WTC11 (cell line): ENCODE measurements around the gene CELF6. TPM values are rescaled to one million over a fixed set of nuclear protein-coding genes. Genes with fewer than 3 reads are reported as not detected.

Source experiments
- ATAC-seq: fragments of 200-7000 bp; cut with Tn5 transposase; 2 replicates; pipeline ENCODE4 v1.10.0; 2021; ENCODE audit warnings: mild to moderate bottlenecking, moderate library complexity
- CTCF ChIA-PET: fragments of 300-600 bp; sonication (Branson Sonifier 250); formaldehyde crosslinking; loops from one replicate; lab custom pipeline; 2021; ENCODE audit warnings: antibody characterized with exemption; lab: Charles Lee
- POLR2A ChIA-PET: fragments of 350-600 bp; sonication (Branson Sonifier 250); formaldehyde crosslinking; loops from one replicate; lab custom pipeline; 2021; ENCODE audit warnings: antibody characterized with exemption; lab: Charles Lee
- DNase-seq: peaks from one replicate; pipeline ENCODE4 v3.0.0; 2021; ENCODE audit warnings: low spot score
- H3K27ac Mint-ChIP-seq: 2 replicates; pipeline ENCODE4 v1.8.0; 2021; ENCODE audit warnings: mixed read lengths
- H3K27me3 Mint-ChIP-seq: 2 replicates; pipeline ENCODE4 v1.8.0; 2021; ENCODE audit warnings: low read depth, mild to moderate bottlenecking, moderate library complexity, mixed read lengths
- H3K36me3 Mint-ChIP-seq: 2 replicates; pipeline ENCODE4 v1.8.0; 2021; ENCODE audit warnings: mixed read lengths
- H3K4me1 Mint-ChIP-seq: 2 replicates; pipeline ENCODE4 v1.8.0; 2022; ENCODE audit warnings: mixed read lengths
- H3K4me3 Mint-ChIP-seq: 2 replicates; pipeline ENCODE4 v1.8.0; 2021; ENCODE audit warnings: mild to moderate bottlenecking, moderate library complexity, mixed read lengths
- H3K9me3 Mint-ChIP-seq: 2 replicates; pipeline ENCODE4 v1.8.0; 2021; ENCODE audit warnings: mixed read lengths
- ATF1 ChIP-seq: sonication (generic); formaldehyde crosslinking; IDR thresholded peaks from 2 replicates; pipeline ENCODE4 v1.8.1; 2023; ENCODE audit warnings: mild to moderate bottlenecking, moderate library complexity, missing genetic modification reagents
- CBFB ChIP-seq: sonication (generic); formaldehyde crosslinking; IDR thresholded peaks from 2 replicates; pipeline ENCODE4 v1.8.1; 2022; ENCODE audit warnings: mild to moderate bottlenecking, low read depth, missing genetic modification reagents
- CREB1 ChIP-seq: sonication (generic); formaldehyde crosslinking; IDR thresholded peaks from 2 replicates; pipeline ENCODE4 v1.8.0; 2023; ENCODE audit warnings: mild to moderate bottlenecking, missing genetic modification reagents
- FOXJ3 ChIP-seq: sonication (generic); formaldehyde crosslinking; IDR thresholded peaks from 2 replicates; pipeline ENCODE4 v1.9.0; 2021; ENCODE audit warnings: missing genetic modification reagents, mild to moderate bottlenecking, borderline replicate concordance
- FOXK1 ChIP-seq: sonication (generic); formaldehyde crosslinking; IDR thresholded peaks from 2 replicates; pipeline ENCODE4 v1.8.0; 2022; ENCODE audit warnings: mild to moderate bottlenecking, moderate library complexity, missing genetic modification reagents
- JUN ChIP-seq: sonication (generic); formaldehyde crosslinking; IDR thresholded peaks from 2 replicates; pipeline ENCODE4 v1.8.0; 2023; ENCODE audit warnings: mild to moderate bottlenecking, missing genetic modification reagents
- NR1H2 ChIP-seq: sonication (generic); formaldehyde crosslinking; IDR thresholded peaks from 2 replicates; pipeline ENCODE4 v1.9.0; 2021; ENCODE audit warnings: mild to moderate bottlenecking, moderate library complexity, missing genetic modification reagents
- NR2C2 ChIP-seq: sonication (generic); formaldehyde crosslinking; IDR thresholded peaks from 2 replicates; pipeline ENCODE4 v1.8.0; 2022; ENCODE audit warnings: mild to moderate bottlenecking, missing genetic modification reagents
- TEAD1 ChIP-seq: sonication (generic); formaldehyde crosslinking; IDR thresholded peaks from 2 replicates; pipeline ENCODE4 v1.8.0; 2022; ENCODE audit warnings: mild to moderate bottlenecking, missing genetic modification reagents
- ZNF138 ChIP-seq: sonication (generic); formaldehyde crosslinking; conservative IDR thresholded peaks from 2 replicates; pipeline ENCODE4 v1.8.1; 2022; ENCODE audit warnings: mild to moderate bottlenecking, moderate library complexity, missing genetic modification reagents
- total RNA-seq: library from RNA; stranded (reverse); gene quantifications from 3 replicates; pipeline ENCODE4 v1.2.3, GENCODE V29; 2021
- TF ChIP-seq, protein P1 (sequence below): fragments of 250-450 bp; sonication (Bioruptor Pico); conservative IDR thresholded peaks from 2 replicates; pipeline ENCODE4 v1.9.0; 2021; ENCODE audit warnings: mild to moderate bottlenecking
- TF ChIP-seq, protein P2 (sequence below): sonication (generic); formaldehyde crosslinking; IDR thresholded peaks from 2 replicates; pipeline ENCODE4 v1.8.0; 2022; ENCODE audit warnings: missing genetic modification reagents
- TF ChIP-seq, protein P3 (sequence below): sonication (generic); formaldehyde crosslinking; IDR thresholded peaks from 2 replicates; pipeline ENCODE4 v1.8.1; 2022; ENCODE audit warnings: mild to moderate bottlenecking, moderate library complexity, missing genetic modification reagents
- TF ChIP-seq, protein P4 (sequence below): sonication (generic); formaldehyde crosslinking; IDR thresholded peaks from 2 replicates; pipeline ENCODE4 v1.8.1; 2023; ENCODE audit warnings: mild to moderate bottlenecking, moderate library complexity, missing genetic modification reagents
- TF ChIP-seq, protein P5 (sequence below): sonication (generic); formaldehyde crosslinking; IDR thresholded peaks from 2 replicates; pipeline ENCODE4 v1.8.1; 2022; ENCODE audit warnings: low read depth, mild to moderate bottlenecking, moderate library complexity, missing genetic modification reagents, borderline replicate concordance
- TF ChIP-seq, protein P6 (sequence below): sonication (generic); formaldehyde crosslinking; IDR thresholded peaks from 2 replicates; pipeline ENCODE4 v1.8.0; 2023; ENCODE audit warnings: mild to moderate bottlenecking, missing genetic modification reagents
- TF ChIP-seq, protein P7 (sequence below): sonication (generic); formaldehyde crosslinking; IDR thresholded peaks from 2 replicates; pipeline ENCODE4 v1.8.0; 2023; ENCODE audit warnings: missing genetic modification reagents, mild to moderate bottlenecking, borderline replicate concordance

The CELF6 gene
- total RNA-seq, 1 experiment from 2014 or later = not detected

DNA sequence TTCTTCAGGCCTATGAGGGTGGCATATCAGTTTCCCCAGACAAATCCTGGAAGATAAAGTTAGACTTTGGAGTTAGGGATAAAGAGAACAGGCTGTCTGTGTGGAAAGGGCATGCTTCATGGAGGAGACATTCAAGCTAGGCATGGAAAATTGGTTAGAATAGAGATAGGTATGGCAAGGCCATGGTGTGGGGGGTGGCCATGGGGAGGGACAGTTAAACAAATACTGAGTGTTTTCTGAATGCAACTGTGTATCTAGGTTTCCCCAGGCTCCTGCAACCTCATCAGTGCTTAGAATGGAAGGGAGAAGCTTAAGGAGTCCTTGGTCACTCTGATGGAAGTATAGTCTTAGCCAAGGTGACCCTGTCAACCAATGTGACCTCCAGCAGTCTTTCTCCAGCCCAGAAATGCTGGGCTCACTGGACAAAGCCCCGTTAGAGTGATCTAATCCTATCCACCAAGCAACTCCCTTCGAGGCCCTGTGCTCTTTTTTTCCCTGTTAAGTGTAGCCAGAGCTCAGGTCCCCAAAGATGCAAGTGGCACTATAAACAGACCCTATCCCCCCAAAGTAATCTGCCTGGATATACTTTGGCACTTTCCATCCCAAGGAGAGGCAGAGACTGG is 83.5 kb downstream of the CELF6 start:
- Mint-ChIP-seq H3K27ac (no peak overlapping the region), H3K4me1 (peaks cover 30% of the 10 kb centered on the region), H3K36me3 (peaks cover 18% of the 10 kb centered on the region)
- no peak for DNase-seq
- TF ChIP-seq NR1H2 (CRISPR knock-in tag) (no peak), JUN (CRISPR knock-in tag) (no peak)
- TF ChIP-seq, protein P1, sequence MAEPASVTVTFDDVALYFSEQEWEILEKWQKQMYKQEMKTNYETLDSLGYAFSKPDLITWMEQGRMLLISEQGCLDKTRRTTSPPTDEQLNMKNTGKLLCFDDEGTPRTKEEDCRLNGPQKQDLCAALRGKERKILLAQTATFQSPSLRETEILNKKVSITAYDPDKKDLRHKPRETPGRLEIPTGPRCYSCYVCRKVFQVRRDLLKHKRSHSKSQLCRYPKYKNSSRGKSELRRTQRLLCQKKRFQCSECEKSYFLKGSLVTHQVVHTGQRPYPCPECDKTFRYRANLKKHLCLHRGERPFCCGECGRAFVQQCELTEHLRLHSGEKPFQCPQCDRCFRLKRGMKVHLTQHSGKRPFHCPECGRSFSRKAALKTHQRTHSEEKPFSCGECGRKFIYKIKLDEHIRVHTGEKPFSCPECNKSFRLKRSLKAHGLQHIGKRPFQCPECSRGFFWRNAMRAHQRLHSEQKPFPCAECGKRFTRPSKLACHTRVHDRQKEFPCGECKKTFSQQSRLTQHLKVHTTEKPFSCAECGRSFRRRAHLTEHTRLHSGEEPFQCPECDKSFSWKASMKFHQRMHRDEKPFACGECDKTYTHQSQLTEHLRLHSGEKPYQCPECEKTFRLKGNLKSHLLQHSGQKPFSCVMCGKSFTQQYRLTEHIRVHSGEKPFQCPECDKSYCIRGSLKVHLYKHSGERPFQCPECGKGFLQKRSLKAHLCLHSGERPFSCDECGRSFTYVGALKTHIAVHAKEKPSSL (CRISPR knock-in tag) = no peak
- TF ChIP-seq, protein P2, sequence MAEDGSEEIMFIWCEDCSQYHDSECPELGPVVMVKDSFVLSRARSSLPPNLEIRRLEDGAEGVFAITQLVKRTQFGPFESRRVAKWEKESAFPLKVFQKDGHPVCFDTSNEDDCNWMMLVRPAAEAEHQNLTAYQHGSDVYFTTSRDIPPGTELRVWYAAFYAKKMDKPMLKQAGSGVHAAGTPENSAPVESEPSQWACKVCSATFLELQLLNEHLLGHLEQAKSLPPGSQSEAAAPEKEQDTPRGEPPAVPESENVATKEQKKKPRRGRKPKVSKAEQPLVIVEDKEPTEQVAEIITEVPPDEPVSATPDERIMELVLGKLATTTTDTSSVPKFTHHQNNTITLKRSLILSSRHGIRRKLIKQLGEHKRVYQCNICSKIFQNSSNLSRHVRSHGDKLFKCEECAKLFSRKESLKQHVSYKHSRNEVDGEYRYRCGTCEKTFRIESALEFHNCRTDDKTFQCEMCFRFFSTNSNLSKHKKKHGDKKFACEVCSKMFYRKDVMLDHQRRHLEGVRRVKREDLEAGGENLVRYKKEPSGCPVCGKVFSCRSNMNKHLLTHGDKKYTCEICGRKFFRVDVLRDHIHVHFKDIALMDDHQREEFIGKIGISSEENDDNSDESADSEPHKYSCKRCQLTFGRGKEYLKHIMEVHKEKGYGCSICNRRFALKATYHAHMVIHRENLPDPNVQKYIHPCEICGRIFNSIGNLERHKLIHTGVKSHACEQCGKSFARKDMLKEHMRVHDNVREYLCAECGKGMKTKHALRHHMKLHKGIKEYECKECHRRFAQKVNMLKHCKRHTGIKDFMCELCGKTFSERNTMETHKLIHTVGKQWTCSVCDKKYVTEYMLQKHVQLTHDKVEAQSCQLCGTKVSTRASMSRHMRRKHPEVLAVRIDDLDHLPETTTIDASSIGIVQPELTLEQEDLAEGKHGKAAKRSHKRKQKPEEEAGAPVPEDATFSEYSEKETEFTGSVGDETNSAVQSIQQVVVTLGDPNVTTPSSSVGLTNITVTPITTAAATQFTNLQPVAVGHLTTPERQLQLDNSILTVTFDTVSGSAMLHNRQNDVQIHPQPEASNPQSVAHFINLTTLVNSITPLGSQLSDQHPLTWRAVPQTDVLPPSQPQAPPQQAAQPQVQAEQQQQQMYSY = no peak
- TF ChIP-seq, protein P3, sequence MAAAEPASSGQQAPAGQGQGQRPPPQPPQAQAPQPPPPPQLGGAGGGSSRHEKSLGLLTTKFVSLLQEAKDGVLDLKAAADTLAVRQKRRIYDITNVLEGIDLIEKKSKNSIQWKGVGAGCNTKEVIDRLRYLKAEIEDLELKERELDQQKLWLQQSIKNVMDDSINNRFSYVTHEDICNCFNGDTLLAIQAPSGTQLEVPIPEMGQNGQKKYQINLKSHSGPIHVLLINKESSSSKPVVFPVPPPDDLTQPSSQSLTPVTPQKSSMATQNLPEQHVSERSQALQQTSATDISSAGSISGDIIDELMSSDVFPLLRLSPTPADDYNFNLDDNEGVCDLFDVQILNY = no peak
- TF ChIP-seq, all 79 proteins: peak for 0
- no peak for ATAC-seq
- POLR2A ChIA-PET = interaction anchor here (1.1 kb wide), 1 partner anchor 9 kb away, joined by 3 read pairs; no protein-coding TSS in a partner anchor
- H3K9me3 Mint-ChIP-seq = no peaks in the 10 kb centered on the region
- no peak overlapping the region for H3K4me3 Mint-ChIP-seq
- CTCF ChIA-PET = interaction anchor here (3.5 kb wide), 1 partner anchor 10 kb away, joined by 15 read pairs; no protein-coding TSS in a partner anchor
- H3K27me3 Mint-ChIP-seq = peaks cover 96% of the 10 kb centered on the region

DNA sequence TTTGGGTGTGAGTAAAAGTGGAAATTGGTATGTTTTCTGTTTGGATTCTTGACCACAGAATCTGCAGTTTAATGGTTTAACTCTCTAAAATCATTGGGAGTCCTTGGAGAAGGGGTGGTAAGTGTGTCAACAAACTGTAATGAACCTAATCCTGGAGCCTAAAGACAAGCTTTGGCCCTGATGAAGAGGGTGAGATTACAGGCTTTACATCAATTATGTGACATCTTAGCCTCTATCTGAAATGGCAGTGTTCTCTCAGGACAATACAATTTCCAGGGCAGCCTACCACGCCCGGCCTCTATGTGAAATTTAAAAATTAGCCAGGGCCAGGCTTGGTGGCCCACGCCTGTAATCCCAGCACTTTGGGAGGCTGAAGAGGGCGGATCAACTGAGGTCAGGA is 84.7 kb downstream of the CELF6 start:
- H3K36me3 Mint-ChIP-seq = peaks cover 9% of the 10 kb centered on the region
- H3K4me1 Mint-ChIP-seq = peaks cover 30% of the 10 kb centered on the region
- no peak overlapping the region for H3K4me3 Mint-ChIP-seq
- no peak overlapping the region for H3K27ac Mint-ChIP-seq
- ChIA-PET POLR2A (no interaction called here), CTCF (interaction anchor here (3.5 kb wide), 1 partner anchor 9 kb away, joined by 15 read pairs; no protein-coding TSS in a partner anchor)
- DNase-seq (no peak), ATAC-seq (no peak)
- H3K27me3 Mint-ChIP-seq = peaks cover 84% of the 10 kb centered on the region
- H3K9me3 Mint-ChIP-seq = no peaks in the 10 kb centered on the region
- TF ChIP-seq, protein P4, sequence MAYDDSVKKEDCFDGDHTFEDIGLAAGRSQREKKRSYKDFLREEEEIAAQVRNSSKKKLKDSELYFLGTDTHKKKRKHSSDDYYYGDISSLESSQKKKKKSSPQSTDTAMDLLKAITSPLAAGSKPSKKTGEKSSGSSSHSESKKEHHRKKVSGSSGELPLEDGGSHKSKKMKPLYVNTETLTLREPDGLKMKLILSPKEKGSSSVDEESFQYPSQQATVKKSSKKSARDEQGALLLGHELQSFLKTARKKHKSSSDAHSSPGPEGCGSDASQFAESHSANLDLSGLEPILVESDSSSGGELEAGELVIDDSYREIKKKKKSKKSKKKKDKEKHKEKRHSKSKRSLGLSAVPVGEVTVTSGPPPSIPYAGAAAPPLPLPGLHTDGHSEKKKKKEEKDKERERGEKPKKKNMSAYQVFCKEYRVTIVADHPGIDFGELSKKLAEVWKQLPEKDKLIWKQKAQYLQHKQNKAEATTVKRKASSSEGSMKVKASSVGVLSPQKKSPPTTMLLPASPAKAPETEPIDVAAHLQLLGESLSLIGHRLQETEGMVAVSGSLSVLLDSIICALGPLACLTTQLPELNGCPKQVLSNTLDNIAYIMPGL (CRISPR knock-in tag) = no peak
- TF ChIP-seq, protein P5, sequence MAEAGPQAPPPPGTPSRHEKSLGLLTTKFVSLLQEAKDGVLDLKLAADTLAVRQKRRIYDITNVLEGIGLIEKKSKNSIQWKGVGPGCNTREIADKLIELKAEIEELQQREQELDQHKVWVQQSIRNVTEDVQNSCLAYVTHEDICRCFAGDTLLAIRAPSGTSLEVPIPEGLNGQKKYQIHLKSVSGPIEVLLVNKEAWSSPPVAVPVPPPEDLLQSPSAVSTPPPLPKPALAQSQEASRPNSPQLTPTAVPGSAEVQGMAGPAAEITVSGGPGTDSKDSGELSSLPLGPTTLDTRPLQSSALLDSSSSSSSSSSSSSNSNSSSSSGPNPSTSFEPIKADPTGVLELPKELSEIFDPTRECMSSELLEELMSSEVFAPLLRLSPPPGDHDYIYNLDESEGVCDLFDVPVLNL (CRISPR knock-in tag) = no peak
- TF ChIP-seq, protein P6, sequence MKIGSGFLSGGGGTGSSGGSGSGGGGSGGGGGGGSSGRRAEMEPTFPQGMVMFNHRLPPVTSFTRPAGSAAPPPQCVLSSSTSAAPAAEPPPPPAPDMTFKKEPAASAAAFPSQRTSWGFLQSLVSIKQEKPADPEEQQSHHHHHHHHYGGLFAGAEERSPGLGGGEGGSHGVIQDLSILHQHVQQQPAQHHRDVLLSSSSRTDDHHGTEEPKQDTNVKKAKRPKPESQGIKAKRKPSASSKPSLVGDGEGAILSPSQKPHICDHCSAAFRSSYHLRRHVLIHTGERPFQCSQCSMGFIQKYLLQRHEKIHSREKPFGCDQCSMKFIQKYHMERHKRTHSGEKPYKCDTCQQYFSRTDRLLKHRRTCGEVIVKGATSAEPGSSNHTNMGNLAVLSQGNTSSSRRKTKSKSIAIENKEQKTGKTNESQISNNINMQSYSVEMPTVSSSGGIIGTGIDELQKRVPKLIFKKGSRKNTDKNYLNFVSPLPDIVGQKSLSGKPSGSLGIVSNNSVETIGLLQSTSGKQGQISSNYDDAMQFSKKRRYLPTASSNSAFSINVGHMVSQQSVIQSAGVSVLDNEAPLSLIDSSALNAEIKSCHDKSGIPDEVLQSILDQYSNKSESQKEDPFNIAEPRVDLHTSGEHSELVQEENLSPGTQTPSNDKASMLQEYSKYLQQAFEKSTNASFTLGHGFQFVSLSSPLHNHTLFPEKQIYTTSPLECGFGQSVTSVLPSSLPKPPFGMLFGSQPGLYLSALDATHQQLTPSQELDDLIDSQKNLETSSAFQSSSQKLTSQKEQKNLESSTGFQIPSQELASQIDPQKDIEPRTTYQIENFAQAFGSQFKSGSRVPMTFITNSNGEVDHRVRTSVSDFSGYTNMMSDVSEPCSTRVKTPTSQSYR (CRISPR knock-in tag) = no peak
- TF ChIP-seq TEAD1 (CRISPR knock-in tag) (no peak), FOXJ3 (no peak), ZNF138 (CRISPR knock-in tag) (no peak), ATF1 (CRISPR knock-in tag) (no peak), CBFB (CRISPR knock-in tag) (no peak), NR2C2 (CRISPR knock-in tag) (no peak), FOXK1 (no peak), CREB1 (CRISPR knock-in tag) (no peak)
- TF ChIP-seq, protein P7, sequence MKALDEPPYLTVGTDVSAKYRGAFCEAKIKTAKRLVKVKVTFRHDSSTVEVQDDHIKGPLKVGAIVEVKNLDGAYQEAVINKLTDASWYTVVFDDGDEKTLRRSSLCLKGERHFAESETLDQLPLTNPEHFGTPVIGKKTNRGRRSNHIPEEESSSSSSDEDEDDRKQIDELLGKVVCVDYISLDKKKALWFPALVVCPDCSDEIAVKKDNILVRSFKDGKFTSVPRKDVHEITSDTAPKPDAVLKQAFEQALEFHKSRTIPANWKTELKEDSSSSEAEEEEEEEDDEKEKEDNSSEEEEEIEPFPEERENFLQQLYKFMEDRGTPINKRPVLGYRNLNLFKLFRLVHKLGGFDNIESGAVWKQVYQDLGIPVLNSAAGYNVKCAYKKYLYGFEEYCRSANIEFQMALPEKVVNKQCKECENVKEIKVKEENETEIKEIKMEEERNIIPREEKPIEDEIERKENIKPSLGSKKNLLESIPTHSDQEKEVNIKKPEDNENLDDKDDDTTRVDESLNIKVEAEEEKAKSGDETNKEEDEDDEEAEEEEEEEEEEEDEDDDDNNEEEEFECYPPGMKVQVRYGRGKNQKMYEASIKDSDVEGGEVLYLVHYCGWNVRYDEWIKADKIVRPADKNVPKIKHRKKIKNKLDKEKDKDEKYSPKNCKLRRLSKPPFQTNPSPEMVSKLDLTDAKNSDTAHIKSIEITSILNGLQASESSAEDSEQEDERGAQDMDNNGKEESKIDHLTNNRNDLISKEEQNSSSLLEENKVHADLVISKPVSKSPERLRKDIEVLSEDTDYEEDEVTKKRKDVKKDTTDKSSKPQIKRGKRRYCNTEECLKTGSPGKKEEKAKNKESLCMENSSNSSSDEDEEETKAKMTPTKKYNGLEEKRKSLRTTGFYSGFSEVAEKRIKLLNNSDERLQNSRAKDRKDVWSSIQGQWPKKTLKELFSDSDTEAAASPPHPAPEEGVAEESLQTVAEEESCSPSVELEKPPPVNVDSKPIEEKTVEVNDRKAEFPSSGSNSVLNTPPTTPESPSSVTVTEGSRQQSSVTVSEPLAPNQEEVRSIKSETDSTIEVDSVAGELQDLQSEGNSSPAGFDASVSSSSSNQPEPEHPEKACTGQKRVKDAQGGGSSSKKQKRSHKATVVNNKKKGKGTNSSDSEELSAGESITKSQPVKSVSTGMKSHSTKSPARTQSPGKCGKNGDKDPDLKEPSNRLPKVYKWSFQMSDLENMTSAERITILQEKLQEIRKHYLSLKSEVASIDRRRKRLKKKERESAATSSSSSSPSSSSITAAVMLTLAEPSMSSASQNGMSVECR = no peak
